CD14-positive monocyte (primary cell): ENCODE results near the gene DENND4B. TPM values are rescaled to one million over a fixed set of nuclear protein-coding genes. Genes with fewer than 3 reads are reported as not detected.

ENCODE experiments used
- DNase-seq, 3 donors: peaks; one replicate each; pipeline ENCODE4 v3.0.0-alpha.2; 2011 to 2022
- H2AFZ ChIP-seq: 2 replicates; pipeline ENCODE4 v1.6.0; 2012; ENCODE audit warnings: mild to moderate bottlenecking, low read depth, low read length, inconsistent platforms; ENCODE audit not compliant: insufficient read depth, poor library complexity, severe bottlenecking
- H3K27ac ChIP-seq, 2 donors: 1 replicate in 1 of 2; 2 replicates in 1 of 2; pipeline ENCODE4 v1.5.1; 2012 to 2013; ENCODE audit warnings: low read length in 2 of 2, control low read depth in 1 of 2, inconsistent platforms in 1 of 2, low read depth in 1 of 2, mild to moderate bottlenecking in 1 of 2
- H3K27me3 ChIP-seq, 2 donors: one replicate each; pipeline versions ENCODE4 v1.6.0 to v1.6.1; 2011 to 2013; ENCODE audit warnings: low read length in 2 of 2; ENCODE audit not compliant: control insufficient read depth in 2 of 2, insufficient read depth in 2 of 2
- H3K36me3 ChIP-seq, 2 donors: replicated peaks in 1 of 2; 1 replicate in 1 of 2; 2 replicates in 1 of 2; pipeline versions ENCODE4 v1.5.1 to v1.6.1; 2012 to 2013; ENCODE audit warnings: low read length in 2 of 2, control low read depth in 1 of 2, inconsistent platforms in 1 of 2, mild to moderate bottlenecking in 1 of 2; ENCODE audit not compliant: insufficient read depth in 2 of 2, control insufficient read depth in 1 of 2
- H3K4me1 ChIP-seq, 2 donors: 1 replicate in 1 of 2; 2 replicates in 1 of 2; pipeline versions ENCODE4 v1.5.1 to v1.6.1; 2012 to 2013; ENCODE audit warnings: low read length in 2 of 2, control low read depth in 1 of 2, inconsistent platforms in 1 of 2, mild to moderate bottlenecking in 1 of 2, moderate library complexity in 1 of 2; ENCODE audit not compliant: insufficient read depth in 2 of 2, control insufficient read depth in 1 of 2
- H3K4me2 ChIP-seq: replicated peaks from 2 replicates; pipeline ENCODE3; 2012; ENCODE audit warnings: low read length, moderate library complexity, mild to moderate bottlenecking; ENCODE audit not compliant: poor library complexity, severe bottlenecking; ENCODE audit errors: extremely low read depth
- H3K4me3 ChIP-seq, 3 experiments: fragments of 200-600 bp in 1 of 3; sonication (generic) in 1 of 3; replicated peaks in 1 of 3; 1 replicate in 2 of 3; 2 replicates in 1 of 3; pipeline ENCODE4 v1.5.1; 2011 to 2013; ENCODE audit warnings: low read length in 3 of 3, mild to moderate bottlenecking in 3 of 3, control low read depth in 2 of 3, low read depth in 2 of 3, inconsistent platforms in 1 of 3, moderate library complexity in 1 of 3
- H3K79me2 ChIP-seq: 2 replicates; pipeline ENCODE4 v1.6.0; 2012; ENCODE audit warnings: mild to moderate bottlenecking, control low read depth, inconsistent platforms, low read length, moderate library complexity; ENCODE audit not compliant: insufficient read depth
- H3K9ac ChIP-seq: 2 replicates; pipeline ENCODE4 v1.6.0; 2017; ENCODE audit warnings: low read length, mild to moderate bottlenecking; ENCODE audit not compliant: insufficient read depth, poor library complexity, severe bottlenecking
- H3K9me3 ChIP-seq, 2 donors: replicated peaks in 1 of 2; 1 replicate in 1 of 2; 2 replicates in 1 of 2; pipeline versions ENCODE4 v1.5.1 to v1.6.1; 2012 to 2013; ENCODE audit warnings: low read length in 2 of 2, control low read depth in 1 of 2; ENCODE audit not compliant: control insufficient read depth in 1 of 2, insufficient read depth in 1 of 2
- H4K20me1 ChIP-seq: 2 replicates; pipeline ENCODE4 v1.6.0; 2012; ENCODE audit warnings: mild to moderate bottlenecking, low read length, control low read depth, moderate library complexity; ENCODE audit not compliant: insufficient read depth
- H3K27ac Mint-ChIP-seq, 7 donors: one replicate each; pipeline ENCODE4 v1.8.0; 2020; ENCODE audit warnings: mild to moderate bottlenecking in 7 of 7, mixed read lengths in 7 of 7, moderate library complexity in 6 of 7, inconsistent platforms in 2 of 7
- H3K27me3 Mint-ChIP-seq, 3 donors: one replicate each; pipeline ENCODE4 v1.8.0; 2021 to 2022; ENCODE audit warnings: low read depth in 3 of 3, mild to moderate bottlenecking in 3 of 3, mixed read lengths in 3 of 3, moderate library complexity in 3 of 3, inconsistent platforms in 1 of 3
- H3K36me3 Mint-ChIP-seq, 2 donors: one replicate each; pipeline ENCODE4 v1.8.0; 2020; ENCODE audit warnings: mixed read lengths in 2 of 2, inconsistent platforms in 1 of 2, mild to moderate bottlenecking in 1 of 2
- H3K4me1 Mint-ChIP-seq: one replicate; pipeline ENCODE4 v1.8.0; 2020; ENCODE audit warnings: mild to moderate bottlenecking, mixed read lengths
- H3K4me3 Mint-ChIP-seq, 2 donors: one replicate each; pipeline ENCODE4 v1.8.0; 2020; ENCODE audit warnings: mild to moderate bottlenecking in 2 of 2, mixed read lengths in 2 of 2, moderate library complexity in 1 of 2
- H3K9me3 Mint-ChIP-seq, 7 donors: one replicate each; pipeline ENCODE4 v1.8.0; 2020 to 2022; ENCODE audit warnings: mixed read lengths in 7 of 7, mild to moderate bottlenecking in 6 of 7, moderate library complexity in 6 of 7, inconsistent platforms in 2 of 7
- WGBS: methylation state at CpG from one replicate; pipeline ENCODE4 v1.1.5; 2013; ENCODE audit warnings: missing lambda C conversion rate; ENCODE audit not compliant: insufficient coverage; 5-methylcytosine and 5-hydroxymethylcytosine counted together
- intact Hi-C, 2 donors: fragments of 100-400 bp; cut with micrococcal nuclease; formaldehyde crosslinking; loops; one replicate each; pipeline versions ENCODE4 v1.15.0 to v1.15.1; 2023
- polyA plus RNA-seq, 3 donors: library from polyadenylated mRNA; depleted of rRNA in 1 of 3; unstranded in 2 of 3; stranded (reverse) in 1 of 3; fragments of 300-500 nt in 2 of 3; fragments of >200 nt in 1 of 3; fragmentation: Illumina TruSeq in 2 of 3; gene quantifications; 1 replicate in 2 of 3; 2 replicates in 1 of 3; pipeline ENCODE4 v1.2.3, GENCODE V29; 2012 to 2021
- TF ChIP-seq, protein P1 (sequence below): fragments of 200-600 bp; IDR thresholded peaks from one replicate; pipeline ENCODE4 v1.8.0; 2022; ENCODE audit warnings: antibody characterized with exemption, mild to moderate bottlenecking

Gene DENND4B
- polyA plus RNA-seq, 3 donors, result 7.8 to 324 (median 10.9) TPM

- H3K36me3 ChIP-seq, result peaks cover 44 to 49% of the 10 kb centered on the region in 2 donors
- no peaks in the 10 kb centered on the region for H3K79me2 ChIP-seq
- H3K4me3 ChIP-seq, result no peak overlapping the region
- no CpG with 5 or more reads among the region's 4 CpGs for WGBS
- no peaks in the 10 kb centered on the region for H3K27me3 ChIP-seq
- H2AFZ ChIP-seq, result no peak overlapping the region
- TF ChIP-seq, protein P1, sequence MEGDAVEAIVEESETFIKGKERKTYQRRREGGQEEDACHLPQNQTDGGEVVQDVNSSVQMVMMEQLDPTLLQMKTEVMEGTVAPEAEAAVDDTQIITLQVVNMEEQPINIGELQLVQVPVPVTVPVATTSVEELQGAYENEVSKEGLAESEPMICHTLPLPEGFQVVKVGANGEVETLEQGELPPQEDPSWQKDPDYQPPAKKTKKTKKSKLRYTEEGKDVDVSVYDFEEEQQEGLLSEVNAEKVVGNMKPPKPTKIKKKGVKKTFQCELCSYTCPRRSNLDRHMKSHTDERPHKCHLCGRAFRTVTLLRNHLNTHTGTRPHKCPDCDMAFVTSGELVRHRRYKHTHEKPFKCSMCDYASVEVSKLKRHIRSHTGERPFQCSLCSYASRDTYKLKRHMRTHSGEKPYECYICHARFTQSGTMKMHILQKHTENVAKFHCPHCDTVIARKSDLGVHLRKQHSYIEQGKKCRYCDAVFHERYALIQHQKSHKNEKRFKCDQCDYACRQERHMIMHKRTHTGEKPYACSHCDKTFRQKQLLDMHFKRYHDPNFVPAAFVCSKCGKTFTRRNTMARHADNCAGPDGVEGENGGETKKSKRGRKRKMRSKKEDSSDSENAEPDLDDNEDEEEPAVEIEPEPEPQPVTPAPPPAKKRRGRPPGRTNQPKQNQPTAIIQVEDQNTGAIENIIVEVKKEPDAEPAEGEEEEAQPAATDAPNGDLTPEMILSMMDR, result no peak
- no peaks in the 10 kb centered on the region for H3K9me3 Mint-ChIP-seq
- H3K4me1 ChIP-seq, result peaks cover 4 to 8% of the 10 kb centered on the region in 2 donors
- intact Hi-C loops, result no loop called here
- DNase-seq, result peak in 1 of 3 donors; percentile 2
- H3K36me3 Mint-ChIP-seq, result peaks cover 39 to 51% of the 10 kb centered on the region in 2 donors
- H3K4me1 Mint-ChIP-seq, result peaks cover 14% of the 10 kb centered on the region
- H3K4me3 Mint-ChIP-seq, result no peak overlapping the region
- H3K9me3 ChIP-seq, result no peaks in the 10 kb centered on the region
- peak overlapping the region in 5 of 7 donors; percentile 26 to 68 (median 50) for H3K27ac Mint-ChIP-seq
- H3K4me2 ChIP-seq, result no peak overlapping the region
- H3K9ac ChIP-seq, result no peak overlapping the region
- peaks cover 0 to 6% (median 0%) of the 10 kb centered on the region in 3 donors for H3K27me3 Mint-ChIP-seq
- H4K20me1 ChIP-seq, result peaks cover 49% of the 10 kb centered on the region
- H3K27ac ChIP-seq, result peak overlapping the region in 1 of 2 donors; percentile 14
These were observed 17.7 kb downstream of the DENND4B start for GRCh38 chr1:153928791-153929341.

GRCh38 chr1:153928245-153928644, 18.3 kb downstream of the DENND4B start:
- no CpG with 5 or more reads among the region's 1 CpG for WGBS
- Histone ChIP-seq H3K36me3 (peaks cover 38 to 42% of the 10 kb centered on the region in 2 donors), H3K4me2 (no peak overlapping the region), H3K27ac (peak overlapping the region in 1 of 2 donors; percentile 14), H3K4me3 (no peak overlapping the region), H3K9ac (no peak overlapping the region), H3K27me3 (no peaks in the 10 kb centered on the region), H2AFZ (no peak overlapping the region), H3K79me2 (no peaks in the 10 kb centered on the region), H3K4me1 (peaks cover 10 to 13% of the 10 kb centered on the region in 2 donors), H4K20me1 (peaks cover 43% of the 10 kb centered on the region), H3K9me3 (no peaks in the 10 kb centered on the region)
- Mint-ChIP-seq H3K36me3 (peaks cover 36 to 45% of the 10 kb centered on the region in 2 donors), H3K27me3 (peaks cover 0 to 9% (median 0%) of the 10 kb centered on the region in 3 donors), H3K4me3 (no peak overlapping the region), H3K27ac (peak overlapping the region in 4 of 7 donors; percentile 30 to 80 (median 60)), H3K9me3 (no peaks in the 10 kb centered on the region), H3K4me1 (peaks cover 20% of the 10 kb centered on the region)
- TF ChIP-seq, protein P1, result no peak
- no peak for DNase-seq
- intact Hi-C loops, result no loop called here
